ENCODE data around the gene CENPT. TPM values are rescaled to one million over a fixed set of nuclear protein-coding genes. Genes with fewer than 3 reads are reported as not detected.

Gene CENPT
- polyA plus RNA-seq, 2 of the 4 experiments (the other 2 are of a cell fraction): 19.1 to 36.9 TPM

DNA sequence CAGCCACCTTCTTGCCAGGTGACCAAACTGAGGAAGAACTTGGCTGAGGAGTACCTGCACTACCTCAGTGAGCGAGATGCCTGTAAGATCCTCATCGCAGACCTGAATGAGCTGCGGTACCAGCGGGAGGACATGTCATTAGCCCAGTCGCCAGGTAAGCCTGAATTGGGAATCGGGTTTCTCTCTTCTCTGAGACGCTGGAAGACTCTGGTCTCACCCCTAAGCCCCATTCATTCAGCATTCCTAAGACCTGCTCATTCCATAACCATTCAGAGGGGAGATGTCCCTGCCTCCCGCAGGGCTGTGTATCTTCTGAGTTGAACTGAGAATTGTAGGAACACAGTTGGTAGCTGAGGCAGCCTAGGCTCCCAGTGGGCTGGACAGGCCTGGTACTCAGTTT lies 22.4 kb downstream of the CENPT start:
- POLR2A ChIA-PET: no interaction called here
- no peak for ATAC-seq
- no peak for TF ChIP-seq RAD21 (conservative IDR thresholded peaks at IDR 0.05 in 1 of 2, IDR thresholded peaks at IDR 0.05 in 1 of 2)
- TF ChIP-seq, protein P1, sequence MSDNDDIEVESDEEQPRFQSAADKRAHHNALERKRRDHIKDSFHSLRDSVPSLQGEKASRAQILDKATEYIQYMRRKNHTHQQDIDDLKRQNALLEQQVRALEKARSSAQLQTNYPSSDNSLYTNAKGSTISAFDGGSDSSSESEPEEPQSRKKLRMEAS (IDR thresholded peaks at IDR 0.05): no peak
- TF ChIP-seq FOXS1 (CRISPR knock-in tag; IDR thresholded peaks at IDR 0.05): no peak
- TF ChIP-seq, protein P2, sequence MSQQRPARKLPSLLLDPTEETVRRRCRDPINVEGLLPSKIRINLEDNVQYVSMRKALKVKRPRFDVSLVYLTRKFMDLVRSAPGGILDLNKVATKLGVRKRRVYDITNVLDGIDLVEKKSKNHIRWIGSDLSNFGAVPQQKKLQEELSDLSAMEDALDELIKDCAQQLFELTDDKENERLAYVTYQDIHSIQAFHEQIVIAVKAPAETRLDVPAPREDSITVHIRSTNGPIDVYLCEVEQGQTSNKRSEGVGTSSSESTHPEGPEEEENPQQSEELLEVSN (IDR thresholded peaks at IDR 0.05; ENCODE audit: borderline replicate concordance, low read depth): no peak
- TF ChIP-seq KDM1A (IDR thresholded peaks at IDR 0.05; ENCODE audit: low read depth): no peak
- TF ChIP-seq CBX2 (IDR thresholded peaks at IDR 0.05; ENCODE audit: borderline replicate concordance, low read depth): no peak
- Histone ChIP-seq H3K4me3 (no peak overlapping the region), H3K27ac (no peak overlapping the region), H3K9me3 (no peaks in the 10 kb centered on the region), H3K4me2 (no peak overlapping the region), H3K4me1 (no peaks in the 10 kb centered on the region)
- FAIRE-seq: no peak
- CTCF ChIA-PET: interaction anchor here (0.9 to 15.0 kb wide), 2 partner anchors 8 to 103 kb away, joined by 3 to 187 read pairs; no protein-coding TSS in a partner anchor
- DNase-seq (ENCODE audit: low read depth in 1 of 2, low spot score in 1 of 2): no peak
- 87% methylated on average over 8 of the region's 8 CpGs for WGBS (ENCODE audit: missing lambda C conversion rate)

DNA sequence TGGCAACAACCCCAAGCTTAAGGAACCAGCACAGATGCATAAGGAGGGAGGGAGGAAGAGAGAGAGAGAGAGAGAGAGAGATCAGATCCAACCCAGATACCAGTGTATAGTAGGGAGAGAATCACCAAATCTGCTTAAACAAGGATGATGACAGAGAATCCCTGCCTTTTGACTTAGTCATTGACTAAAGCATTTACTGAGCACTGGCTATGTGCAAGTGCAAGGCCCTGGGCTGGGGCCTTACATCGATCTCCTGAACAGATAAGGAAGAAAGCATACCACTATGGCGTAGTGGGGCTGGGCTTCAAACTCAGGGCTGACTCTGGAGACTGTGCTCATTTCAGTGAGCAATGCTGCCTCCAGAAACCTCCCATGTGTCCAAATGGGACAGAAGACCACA lies 25.0 kb downstream of the CENPT start:
- ATAC-seq (peak; percentile 16 to 25; a peak in 4 of 6 replicates), DNase-seq (ENCODE audit: low read depth in 1 of 2, low spot score in 1 of 2) (no peak), FAIRE-seq (no peak)
- WGBS (ENCODE audit: missing lambda C conversion rate): 46% methylated on average over 2 of the region's 2 CpGs
- POLR2A ChIA-PET: no interaction called here
- Histone ChIP-seq H3K9me3 (no peaks in the 10 kb centered on the region), H3K4me3 (no peak overlapping the region), H3K4me2 (no peak overlapping the region), H3K4me1 (no peaks in the 10 kb centered on the region), H3K27ac (no peak overlapping the region)
- TF ChIP-seq GATA3 (IDR thresholded peaks at IDR 0.05; ENCODE audit: borderline replicate concordance): no peak
- no peak for TF ChIP-seq MYC (IDR thresholded peaks at IDR 0.05; ENCODE audit: borderline replicate concordance, low read length)
- no peak for TF ChIP-seq EHMT2 (IDR thresholded peaks at IDR 0.05; ENCODE audit: low read depth)
- TF ChIP-seq FOSL2 (IDR thresholded peaks at IDR 0.05): no peak
- no peak for TF ChIP-seq FOSL2 (CRISPR knock-in tag; IDR thresholded peaks at IDR 0.05)
- no peak for TF ChIP-seq BHLHE40 (IDR thresholded peaks at IDR 0.05; ENCODE audit: low read depth, low read length)
- TF ChIP-seq, protein P3, sequence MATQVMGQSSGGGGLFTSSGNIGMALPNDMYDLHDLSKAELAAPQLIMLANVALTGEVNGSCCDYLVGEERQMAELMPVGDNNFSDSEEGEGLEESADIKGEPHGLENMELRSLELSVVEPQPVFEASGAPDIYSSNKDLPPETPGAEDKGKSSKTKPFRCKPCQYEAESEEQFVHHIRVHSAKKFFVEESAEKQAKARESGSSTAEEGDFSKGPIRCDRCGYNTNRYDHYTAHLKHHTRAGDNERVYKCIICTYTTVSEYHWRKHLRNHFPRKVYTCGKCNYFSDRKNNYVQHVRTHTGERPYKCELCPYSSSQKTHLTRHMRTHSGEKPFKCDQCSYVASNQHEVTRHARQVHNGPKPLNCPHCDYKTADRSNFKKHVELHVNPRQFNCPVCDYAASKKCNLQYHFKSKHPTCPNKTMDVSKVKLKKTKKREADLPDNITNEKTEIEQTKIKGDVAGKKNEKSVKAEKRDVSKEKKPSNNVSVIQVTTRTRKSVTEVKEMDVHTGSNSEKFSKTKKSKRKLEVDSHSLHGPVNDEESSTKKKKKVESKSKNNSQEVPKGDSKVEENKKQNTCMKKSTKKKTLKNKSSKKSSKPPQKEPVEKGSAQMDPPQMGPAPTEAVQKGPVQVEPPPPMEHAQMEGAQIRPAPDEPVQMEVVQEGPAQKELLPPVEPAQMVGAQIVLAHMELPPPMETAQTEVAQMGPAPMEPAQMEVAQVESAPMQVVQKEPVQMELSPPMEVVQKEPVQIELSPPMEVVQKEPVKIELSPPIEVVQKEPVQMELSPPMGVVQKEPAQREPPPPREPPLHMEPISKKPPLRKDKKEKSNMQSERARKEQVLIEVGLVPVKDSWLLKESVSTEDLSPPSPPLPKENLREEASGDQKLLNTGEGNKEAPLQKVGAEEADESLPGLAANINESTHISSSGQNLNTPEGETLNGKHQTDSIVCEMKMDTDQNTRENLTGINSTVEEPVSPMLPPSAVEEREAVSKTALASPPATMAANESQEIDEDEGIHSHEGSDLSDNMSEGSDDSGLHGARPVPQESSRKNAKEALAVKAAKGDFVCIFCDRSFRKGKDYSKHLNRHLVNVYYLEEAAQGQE (IDR thresholded peaks at IDR 0.05): no peak
- CTCF ChIA-PET: interaction anchor here (1.3 to 2.5 kb wide), 2 partner anchors 61 to 302 kb away, joined by 3 to 9 read pairs; no protein-coding TSS in a partner anchor

DNA sequence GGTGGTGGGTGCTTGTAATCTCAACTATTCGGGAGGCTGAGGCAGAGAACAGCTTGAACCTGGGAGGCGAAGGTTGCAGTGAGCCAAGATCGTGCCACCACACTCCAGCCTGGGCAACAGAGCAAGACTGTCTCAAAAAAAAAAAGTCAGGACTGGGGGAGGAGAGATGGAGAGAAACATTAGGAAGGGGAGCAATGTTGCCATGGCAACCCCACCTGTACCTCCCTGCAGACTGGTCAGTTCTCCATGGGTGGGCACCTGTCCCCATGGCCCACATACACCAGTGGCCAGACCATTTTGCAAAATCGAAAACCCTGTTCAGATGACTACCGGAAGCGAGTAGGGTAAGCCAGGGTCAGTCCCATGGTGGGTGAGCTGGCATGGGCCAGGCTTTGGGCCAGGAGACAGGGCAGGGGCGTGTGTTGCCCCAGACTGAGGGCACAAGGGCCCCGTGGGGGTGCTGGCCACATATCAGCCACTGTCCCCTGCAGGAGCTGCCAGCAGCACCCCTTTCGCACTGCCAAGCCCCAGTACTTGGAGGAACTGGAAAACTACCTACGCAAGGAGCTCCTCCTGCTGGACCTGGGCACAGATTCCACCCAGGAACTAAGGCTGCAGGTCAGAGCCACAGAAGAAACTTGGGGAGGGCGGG lies 26.8 kb downstream of the CENPT start:
- TF ChIP-seq, protein P4, sequence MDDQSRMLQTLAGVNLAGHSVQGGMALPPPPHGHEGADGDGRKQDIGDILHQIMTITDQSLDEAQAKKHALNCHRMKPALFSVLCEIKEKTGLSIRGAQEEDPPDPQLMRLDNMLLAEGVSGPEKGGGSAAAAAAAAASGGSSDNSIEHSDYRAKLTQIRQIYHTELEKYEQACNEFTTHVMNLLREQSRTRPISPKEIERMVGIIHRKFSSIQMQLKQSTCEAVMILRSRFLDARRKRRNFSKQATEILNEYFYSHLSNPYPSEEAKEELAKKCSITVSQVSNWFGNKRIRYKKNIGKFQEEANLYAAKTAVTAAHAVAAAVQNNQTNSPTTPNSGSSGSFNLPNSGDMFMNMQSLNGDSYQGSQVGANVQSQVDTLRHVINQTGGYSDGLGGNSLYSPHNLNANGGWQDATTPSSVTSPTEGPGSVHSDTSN (IDR thresholded peaks at IDR 0.05): no peak
- TF ChIP-seq RFX5 (IDR thresholded peaks at IDR 0.05) (no peak), JUNB (IDR thresholded peaks at IDR 0.05) (no peak), EP300 (IDR thresholded peaks at IDR 0.05) (no peak), FOSL2 (IDR thresholded peaks at IDR 0.05) (no peak), FOSL2 (CRISPR knock-in tag; IDR thresholded peaks at IDR 0.05) (no peak), NFE2L2 (conservative IDR thresholded peaks at IDR 0.05; ENCODE audit: low read length) (no peak), CHD2 (IDR thresholded peaks at IDR 0.05; ENCODE audit: low read length, partially characterized antibody) (no peak), ESRRA (IDR thresholded peaks at IDR 0.05; ENCODE audit: borderline replicate concordance, low read length) (no peak), SREBF2 (IDR thresholded peaks at IDR 0.05) (no peak), KDM1A (IDR thresholded peaks at IDR 0.05; ENCODE audit: low read depth) (no peak), RARB (CRISPR knock-in tag; IDR thresholded peaks at IDR 0.05) (no peak), ZC3H11A (IDR thresholded peaks at IDR 0.05) (no peak), JUN (IDR thresholded peaks at IDR 0.05) (no peak)
- TF ChIP-seq, protein P2 (IDR thresholded peaks at IDR 0.05; ENCODE audit: borderline replicate concordance, low read depth): no peak
- TF ChIP-seq, protein P5, sequence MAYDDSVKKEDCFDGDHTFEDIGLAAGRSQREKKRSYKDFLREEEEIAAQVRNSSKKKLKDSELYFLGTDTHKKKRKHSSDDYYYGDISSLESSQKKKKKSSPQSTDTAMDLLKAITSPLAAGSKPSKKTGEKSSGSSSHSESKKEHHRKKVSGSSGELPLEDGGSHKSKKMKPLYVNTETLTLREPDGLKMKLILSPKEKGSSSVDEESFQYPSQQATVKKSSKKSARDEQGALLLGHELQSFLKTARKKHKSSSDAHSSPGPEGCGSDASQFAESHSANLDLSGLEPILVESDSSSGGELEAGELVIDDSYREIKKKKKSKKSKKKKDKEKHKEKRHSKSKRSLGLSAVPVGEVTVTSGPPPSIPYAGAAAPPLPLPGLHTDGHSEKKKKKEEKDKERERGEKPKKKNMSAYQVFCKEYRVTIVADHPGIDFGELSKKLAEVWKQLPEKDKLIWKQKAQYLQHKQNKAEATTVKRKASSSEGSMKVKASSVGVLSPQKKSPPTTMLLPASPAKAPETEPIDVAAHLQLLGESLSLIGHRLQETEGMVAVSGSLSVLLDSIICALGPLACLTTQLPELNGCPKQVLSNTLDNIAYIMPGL (CRISPR knock-in tag; IDR thresholded peaks at IDR 0.05; ENCODE audit: borderline replicate concordance): no peak
- Histone ChIP-seq H3K27ac (no peak overlapping the region), H3K4me1 (no peaks in the 10 kb centered on the region), H3K9me3 (no peaks in the 10 kb centered on the region), H3K4me3 (no peak overlapping the region), H3K4me2 (no peak overlapping the region)
- 71% methylated on average over 10 of the region's 11 CpGs for WGBS (ENCODE audit: missing lambda C conversion rate)
- no peak for FAIRE-seq
- ATAC-seq: no peak
- ChIA-PET POLR2A (no interaction called here), CTCF (interaction anchor here (0.8 to 2.5 kb wide), 6 partner anchors 13 to 148 kb away, joined by 3 to 9 read pairs (median 4); no protein-coding TSS in a partner anchor)
- DNase-seq (ENCODE audit: low read depth in 1 of 2, low spot score in 1 of 2): no peak
